VCaP (cell line): ENCODE data around the gene RPL4.

Experiments used
- H3K27ac ChIP-seq: fragments of 450-650 bp; 2 replicates; pipeline ENCODE4 v1.5.1; 2017
- CTCF ChIP-seq: fragments of 450-650 bp; conservative IDR thresholded peaks from 2 replicates; pipeline ENCODE4 v1.5.1; 2017; ENCODE audit warnings: mild to moderate bottlenecking, moderate library complexity

RPL4 gene

GRCh38 chr15:66514586-66514985 is 9.9 kb upstream of the RPL4 start:
- TF ChIP-seq CTCF = no peak
- H3K27ac ChIP-seq = no peak overlapping the region

GRCh38 chr15:66508293-66508883 is 3.7 kb upstream of the RPL4 start:
- H3K27ac ChIP-seq = no peak overlapping the region
- TF ChIP-seq CTCF = no peak

- H3K27ac ChIP-seq = peak overlapping the region; percentile 98
- TF ChIP-seq CTCF = no peak
These were observed 1.2 kb upstream of the RPL4 start for GRCh38 chr15:66505818-66506217.

- H3K27ac ChIP-seq = peak overlapping the region; percentile 98
These were observed 766 bp upstream of the RPL4 start for GRCh38 chr15:66505430-66505811.

GRCh38 chr15:66503780-66504562 is 684 bp downstream of the RPL4 start:
- no peak for TF ChIP-seq CTCF
- H3K27ac ChIP-seq = peak overlapping the region; percentile 98

More at GRCh38 chr15:66505430-66505811, 766 bp upstream of the RPL4 start:
- TF ChIP-seq CTCF = no peak

- peak overlapping the region; percentile 98 for H3K27ac ChIP-seq
These were observed 1.5 kb downstream of the RPL4 start for GRCh38 chr15:66503041-66503648.

- peak overlapping the region; percentile 98 for H3K27ac ChIP-seq
- TF ChIP-seq CTCF = no peak
These were observed 2.2 kb downstream of the RPL4 start for GRCh38 chr15:66502491-66502890.

GRCh38 chr15:66500346-66500745 is 4.3 kb downstream of the RPL4 start:
- H3K27ac ChIP-seq = peak overlapping the region; percentile 98
